HG03175 (cell line): ENCODE data around the gene IQCH.

ENCODE experiments used
- ATAC-seq: cut with Tn5 transposase; IDR thresholded peaks from one replicate; pipeline ENCODE4 v1.9.1; 2021; ENCODE audit warnings: mild to moderate bottlenecking, moderate library complexity; ENCODE audit not compliant: unreplicated experiment

IQCH gene

DNA sequence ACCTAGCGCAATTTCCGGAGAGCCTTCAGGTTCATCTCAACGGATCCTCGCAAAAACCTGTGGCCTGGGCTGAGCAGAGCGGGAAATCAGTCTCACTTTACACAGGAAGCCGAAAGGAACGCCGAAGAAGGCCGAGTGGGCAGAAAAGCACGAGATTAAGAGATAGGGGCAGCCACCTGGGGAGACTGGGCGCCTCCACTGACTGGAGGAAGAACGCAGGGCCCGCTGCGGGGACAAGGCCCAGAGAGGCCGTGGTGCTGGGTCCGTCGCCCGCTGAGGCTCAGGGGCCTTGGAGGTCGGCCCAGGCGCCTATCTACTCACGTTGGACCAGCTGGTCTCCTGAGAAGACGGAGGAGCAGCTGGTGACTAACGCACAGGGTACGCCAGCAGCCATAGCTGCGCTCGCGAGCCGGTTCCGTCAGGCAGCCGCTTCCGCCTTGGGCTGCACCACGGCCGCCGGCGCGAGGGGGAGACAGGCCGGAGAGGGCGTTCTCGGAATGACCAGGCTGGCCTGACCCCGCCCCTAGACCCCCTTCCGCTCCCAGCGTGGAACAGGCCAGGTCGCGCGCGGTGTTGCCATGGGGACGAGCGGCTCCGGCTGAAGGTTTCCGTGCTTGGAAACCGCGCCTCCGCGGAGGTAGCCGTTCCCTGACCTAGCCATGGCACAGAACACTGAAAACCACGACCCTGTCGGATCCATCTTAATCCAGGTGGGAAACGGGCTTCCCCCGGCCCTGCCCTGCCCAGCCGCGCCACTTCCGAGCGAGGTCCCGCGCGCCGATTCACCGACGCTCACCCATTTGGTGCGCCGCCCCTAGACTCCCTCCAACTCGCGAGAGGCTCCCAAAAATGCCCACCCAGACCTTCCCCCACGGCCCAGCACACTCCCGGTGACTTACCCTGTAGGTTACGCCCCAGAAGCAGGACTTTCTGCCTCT, at the start of gene IQCH, which contains the start of gene AAGAB:
Gene IQCH, plus strand, starts transcription at position 549 of the 938 bp plus-strand sequence. Its CDS starts 111 bp downstream, at position 660.
Gene AAGAB, minus strand, starts transcription at position 424 of the 938 bp plus-strand sequence. Its CDS starts 30 bp downstream, at position 394.
- peak; percentile 95 for ATAC-seq

DNA sequence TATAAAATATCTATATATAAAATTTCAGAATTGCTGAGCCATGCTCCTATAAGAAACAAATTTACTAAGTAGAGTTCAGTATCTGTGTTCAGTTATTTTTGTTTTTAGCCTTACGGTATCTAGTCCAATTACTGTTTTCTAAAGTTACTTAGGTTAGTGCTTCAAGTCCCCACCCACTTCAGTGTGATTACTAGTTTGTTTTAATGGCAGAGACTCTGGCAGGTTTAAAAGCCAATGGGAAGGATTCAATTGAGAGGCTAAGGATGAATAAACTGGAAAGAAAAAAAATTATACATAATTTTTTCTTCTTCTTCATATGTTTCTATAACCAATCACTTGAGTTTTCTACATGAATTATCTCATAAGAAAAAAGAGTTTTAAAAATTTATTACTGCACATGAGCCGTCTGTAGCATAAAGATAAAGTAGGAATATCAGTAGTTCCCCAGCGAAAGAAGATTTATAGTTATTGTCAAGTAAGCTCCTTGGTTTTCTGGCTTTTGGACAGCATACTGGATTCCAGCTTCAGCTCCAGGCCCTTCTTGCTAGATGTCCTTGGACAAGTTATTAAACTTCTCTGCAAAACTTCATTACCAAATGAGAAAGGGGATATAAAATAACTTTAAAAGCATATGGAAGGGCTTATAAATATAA, 46.9 kb upstream of the IQCH start:
- ATAC-seq, result no peak

DNA sequence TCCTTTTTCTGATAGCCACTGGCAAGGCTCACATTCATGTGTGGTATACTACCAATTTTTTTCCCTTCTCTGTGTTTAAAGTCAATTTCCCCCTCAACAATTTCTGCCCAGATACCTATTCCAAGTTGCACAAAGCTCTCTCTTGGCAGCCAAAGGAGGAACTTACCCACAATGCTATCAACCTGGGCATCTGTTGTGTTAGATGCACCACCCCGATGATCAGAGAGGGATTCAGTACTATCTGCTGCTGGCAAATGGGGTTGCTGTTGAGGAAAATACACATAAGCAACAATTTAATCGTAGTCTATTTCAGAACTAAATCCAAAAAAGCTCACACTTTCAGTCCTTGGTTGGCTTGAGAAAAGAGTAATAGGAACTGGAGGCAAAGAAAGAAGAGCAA, 46.2 kb upstream of the IQCH start:
- ATAC-seq, result no peak

DNA sequence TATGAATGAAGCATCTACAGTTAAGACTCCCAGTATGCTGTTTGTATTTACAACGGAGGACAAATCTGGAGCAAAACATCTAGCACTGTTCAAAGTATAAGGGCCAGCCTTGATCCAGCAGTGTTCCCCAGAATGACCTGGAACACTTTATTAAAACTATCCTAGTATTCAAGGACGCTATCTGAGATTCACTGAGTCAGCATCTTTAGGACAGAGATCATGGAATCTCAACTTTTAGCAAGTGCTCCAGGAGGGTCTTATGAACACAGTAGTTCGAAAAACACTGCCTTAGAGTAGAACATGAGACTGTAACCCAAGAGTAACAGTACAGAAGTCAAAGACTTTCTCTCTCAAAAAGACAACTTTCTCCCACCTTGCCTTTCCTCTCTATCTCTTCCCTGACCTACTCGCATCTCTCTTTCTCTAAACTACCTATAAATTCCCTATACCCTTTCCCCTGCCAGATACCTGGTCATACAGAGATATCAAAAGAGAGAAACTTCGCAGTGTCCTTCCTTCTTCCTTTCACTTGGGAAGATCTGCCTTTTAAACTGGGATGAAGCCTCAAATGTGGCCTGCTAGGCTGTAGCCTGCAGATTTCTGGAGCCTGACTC, 43.9 kb upstream of the IQCH start:
- ATAC-seq, result no peak

DNA sequence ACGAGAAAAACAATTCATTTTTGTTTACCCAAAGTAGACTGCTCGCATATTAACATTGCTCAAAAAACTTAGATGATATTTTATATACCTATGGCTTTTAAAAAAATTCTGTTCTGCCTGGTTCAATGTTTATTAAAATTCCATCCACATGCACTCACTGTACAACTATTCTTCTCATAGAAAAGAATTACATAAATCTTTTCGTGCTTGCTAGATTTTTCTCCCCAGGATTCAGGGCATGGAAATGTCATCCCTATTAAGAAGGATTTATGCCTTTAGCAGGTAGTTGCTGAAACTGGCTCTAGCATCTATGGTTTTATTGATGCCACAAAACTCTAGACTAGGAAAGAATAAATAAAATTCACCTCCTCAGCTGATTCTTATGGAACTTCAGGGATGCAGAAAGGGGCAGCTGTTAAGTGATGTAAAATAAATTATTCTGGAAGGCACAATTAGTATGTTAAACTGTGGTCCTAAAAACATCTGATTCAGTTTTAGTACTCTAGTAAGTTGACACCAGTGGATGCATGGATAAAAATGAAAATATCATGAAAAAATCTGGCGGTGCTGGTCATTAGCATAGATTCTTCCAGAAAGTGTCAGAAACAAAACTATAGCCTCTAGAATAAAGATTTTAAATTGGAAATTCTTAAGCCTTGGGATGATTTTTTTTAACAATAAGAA, 41.8 kb upstream of the IQCH start:
- no peak for ATAC-seq

DNA sequence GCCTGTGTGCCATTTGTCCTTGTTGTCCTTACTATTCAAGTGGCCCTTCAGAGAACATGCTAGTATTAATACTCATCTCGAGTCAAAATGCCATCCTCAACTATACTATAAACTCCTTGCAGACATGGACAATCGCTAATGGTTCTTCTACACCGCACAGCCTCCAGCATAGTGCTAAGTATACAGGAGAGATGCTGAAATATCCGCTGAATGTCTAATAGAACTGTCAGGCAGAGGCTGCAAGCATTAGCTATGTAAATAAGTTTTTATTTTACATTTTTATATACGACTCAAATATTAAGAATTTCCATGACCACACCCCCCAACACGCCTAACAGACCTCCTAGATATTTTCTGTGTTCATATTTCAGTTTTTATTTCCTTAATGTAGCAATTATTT, 39.5 kb upstream of the IQCH start:
- no peak for ATAC-seq

DNA sequence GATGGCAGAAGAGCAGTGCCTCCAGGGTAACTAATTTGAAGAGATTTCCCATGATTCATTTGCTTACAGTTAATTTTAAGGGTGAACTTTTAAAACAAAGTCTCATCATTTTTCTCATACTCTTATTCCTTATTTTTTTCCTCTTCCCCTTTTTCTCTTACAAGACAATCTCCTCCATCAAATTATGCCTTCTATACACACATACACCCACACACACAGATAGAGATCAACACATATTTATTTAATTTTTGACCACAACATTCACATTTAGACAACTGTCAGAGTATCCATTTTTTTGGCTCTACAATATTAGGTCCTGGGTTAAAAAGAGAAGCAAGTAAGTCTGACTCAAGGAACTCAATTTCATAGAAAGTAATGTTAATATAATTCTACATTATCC, 37.7 kb upstream of the IQCH start:
- no peak for ATAC-seq

DNA sequence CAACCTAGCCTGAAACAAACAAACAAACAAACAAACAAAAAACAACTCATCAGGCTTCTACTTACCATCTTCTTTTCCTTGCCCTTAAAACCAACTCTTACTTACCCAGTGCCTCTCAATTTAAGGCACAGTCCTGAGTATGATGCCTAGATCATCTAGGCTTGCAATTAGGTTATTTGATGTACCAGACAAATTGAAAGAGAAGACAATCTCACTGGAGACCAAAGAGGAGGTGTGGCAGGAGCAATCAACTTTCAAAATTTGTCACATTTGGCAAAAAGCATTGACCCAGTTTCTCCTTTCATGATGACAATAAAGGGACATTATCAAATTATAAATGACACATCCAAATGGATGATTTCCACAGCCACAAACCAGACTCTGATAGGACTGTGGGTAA, 36.2 kb upstream of the IQCH start:
- ATAC-seq, result no peak

DNA sequence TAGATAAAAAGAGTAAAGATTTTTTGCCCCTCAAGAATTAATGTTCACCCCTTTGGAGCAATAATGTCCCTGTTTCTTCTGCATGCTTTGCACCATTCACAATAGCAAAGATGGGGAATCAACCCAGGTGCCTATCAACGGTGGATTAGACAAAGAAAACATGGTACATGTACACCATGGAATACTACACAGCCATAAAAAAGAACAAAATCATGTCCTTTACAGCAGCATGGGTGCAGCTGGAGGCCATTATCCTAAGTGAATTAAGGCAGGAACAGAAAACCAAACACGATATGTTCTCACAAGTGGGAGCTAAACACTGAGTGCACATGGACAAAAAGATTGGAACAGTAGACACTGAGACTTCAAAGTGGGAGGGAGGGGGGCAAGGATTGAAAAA, 35.3 kb upstream of the IQCH start:
- no peak for ATAC-seq

DNA sequence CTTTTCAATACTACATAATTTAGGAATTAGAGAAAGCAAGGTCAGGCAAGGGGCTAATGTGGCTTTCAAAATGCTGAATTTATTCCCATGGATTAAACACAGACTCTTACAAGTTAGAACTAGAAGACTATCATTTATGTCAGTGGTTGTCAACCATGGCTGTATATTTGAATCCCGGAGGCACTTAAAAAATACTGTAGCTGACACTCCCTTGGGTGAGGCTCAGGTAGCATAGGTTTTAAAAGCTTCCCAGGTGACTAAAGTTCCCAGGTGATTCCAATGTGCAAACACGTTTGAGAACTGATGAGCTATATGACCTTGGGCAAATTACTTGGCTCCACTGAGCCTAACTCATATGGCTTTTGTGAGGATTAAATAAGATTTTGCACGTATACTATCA, 29.7 kb upstream of the IQCH start:
- no peak for ATAC-seq

DNA sequence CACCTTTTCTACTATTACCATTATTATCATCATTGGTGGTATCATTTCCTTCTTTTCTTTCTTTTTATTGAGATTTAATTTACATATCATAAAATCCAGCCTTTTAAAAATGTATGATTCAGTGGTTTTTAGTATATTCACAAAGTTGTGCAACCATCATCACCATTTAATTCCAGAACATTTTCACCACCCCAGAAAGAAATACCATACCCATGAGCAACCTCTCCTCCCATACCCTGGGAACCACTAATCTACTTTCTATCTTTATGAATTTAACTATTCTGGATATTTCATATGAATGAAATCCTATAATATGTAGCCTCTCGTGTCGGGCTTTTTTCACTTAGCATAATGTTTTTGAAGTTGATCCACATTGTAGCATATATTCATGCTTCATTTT, 29.2 kb upstream of the IQCH start:
- ATAC-seq, result no peak

DNA sequence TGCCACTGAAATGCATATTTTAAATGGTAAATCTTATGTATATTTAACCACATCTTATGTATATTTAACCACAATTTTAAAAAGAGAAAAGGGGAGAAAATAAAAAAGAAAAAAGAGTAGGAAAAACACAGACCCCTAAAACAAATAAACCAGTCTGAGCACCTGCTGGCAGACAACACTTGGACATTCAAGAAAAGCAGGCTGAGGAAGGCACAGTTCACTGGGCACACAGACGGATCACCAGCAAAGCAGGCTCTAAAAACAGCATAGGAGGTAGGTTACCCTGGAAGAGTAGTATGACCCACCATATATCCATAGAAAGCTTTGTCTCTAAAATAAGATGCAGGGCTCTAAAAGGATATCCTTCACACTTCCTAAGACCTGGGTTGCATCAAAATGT, 27.2 kb upstream of the IQCH start:
- no peak for ATAC-seq

DNA sequence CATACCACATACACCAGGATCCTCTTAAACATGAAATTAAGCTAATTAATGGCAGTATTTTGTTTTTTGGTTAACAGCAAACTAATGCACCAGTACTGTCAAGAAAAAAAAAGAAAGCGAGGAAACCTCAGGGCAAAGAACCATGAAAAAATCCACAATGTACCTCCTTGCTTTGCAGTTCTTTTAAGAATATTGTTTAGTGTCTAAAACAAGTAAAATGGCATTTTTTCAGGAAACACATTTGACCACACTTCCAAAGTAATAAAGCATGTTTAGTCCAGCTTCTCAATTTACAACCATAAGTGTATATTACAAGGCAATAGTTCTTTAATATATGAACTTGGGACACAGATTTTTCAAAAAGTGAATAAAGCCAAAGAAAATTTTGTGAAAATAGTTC, 26.7 kb upstream of the IQCH start:
- ATAC-seq, result no peak

DNA sequence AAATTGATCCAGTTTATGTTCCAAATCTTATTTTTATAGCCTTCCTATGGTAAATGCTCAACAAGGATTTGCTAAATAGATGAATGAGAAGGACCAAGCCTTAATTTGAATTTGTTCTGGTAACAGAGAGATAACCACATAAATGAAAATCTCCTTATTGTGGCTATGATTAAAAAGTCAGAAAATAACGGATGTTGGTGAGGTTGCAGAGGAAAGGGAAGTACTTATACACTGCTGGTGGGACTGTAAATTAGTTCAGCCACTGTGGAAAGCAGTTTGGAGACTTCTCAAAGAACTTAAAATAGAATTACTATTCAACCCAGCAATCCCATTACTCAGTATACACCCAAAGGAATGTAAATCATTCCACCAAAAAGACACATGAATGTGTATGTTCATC, 26.3 kb upstream of the IQCH start:
- ATAC-seq, result no peak

DNA sequence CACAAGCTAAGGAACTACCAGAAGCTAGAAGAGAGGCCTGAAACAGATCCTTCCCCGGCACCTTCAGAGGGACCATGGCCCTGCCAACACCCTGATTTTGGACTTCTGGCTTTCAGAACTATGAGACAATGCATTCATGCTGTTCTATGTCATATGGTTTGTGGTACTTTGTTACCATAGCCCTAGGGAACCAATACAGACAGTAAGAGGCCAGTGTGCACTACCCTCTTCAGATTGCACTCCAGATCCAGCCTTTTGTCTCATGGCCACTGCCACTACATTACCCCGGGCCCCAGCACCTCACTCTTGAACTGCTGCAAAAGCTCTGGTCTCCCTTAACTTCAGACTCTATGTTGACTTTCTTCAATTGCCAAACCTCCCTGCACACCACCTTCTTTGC, 24.1 kb upstream of the IQCH start:
- no peak for ATAC-seq

DNA sequence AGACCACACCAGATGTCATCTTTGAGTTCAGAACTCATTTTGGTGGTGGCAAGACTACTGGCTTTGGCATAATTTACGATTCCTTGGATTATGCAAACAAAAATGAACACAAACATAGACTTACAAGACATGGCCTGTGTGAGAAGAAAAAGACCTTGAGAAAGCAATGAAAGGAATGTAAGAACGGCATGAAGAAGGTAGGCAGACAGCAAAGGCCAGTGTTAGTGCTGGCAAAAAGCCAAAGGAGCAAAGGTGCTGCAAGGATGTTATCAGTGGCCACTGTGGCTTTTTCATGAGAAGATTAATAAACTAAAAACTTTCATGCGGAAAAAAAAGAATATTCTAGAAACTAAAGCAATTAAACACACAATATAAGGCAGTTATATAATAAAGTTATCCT, 22.0 kb upstream of the IQCH start:
- ATAC-seq, result no peak

DNA sequence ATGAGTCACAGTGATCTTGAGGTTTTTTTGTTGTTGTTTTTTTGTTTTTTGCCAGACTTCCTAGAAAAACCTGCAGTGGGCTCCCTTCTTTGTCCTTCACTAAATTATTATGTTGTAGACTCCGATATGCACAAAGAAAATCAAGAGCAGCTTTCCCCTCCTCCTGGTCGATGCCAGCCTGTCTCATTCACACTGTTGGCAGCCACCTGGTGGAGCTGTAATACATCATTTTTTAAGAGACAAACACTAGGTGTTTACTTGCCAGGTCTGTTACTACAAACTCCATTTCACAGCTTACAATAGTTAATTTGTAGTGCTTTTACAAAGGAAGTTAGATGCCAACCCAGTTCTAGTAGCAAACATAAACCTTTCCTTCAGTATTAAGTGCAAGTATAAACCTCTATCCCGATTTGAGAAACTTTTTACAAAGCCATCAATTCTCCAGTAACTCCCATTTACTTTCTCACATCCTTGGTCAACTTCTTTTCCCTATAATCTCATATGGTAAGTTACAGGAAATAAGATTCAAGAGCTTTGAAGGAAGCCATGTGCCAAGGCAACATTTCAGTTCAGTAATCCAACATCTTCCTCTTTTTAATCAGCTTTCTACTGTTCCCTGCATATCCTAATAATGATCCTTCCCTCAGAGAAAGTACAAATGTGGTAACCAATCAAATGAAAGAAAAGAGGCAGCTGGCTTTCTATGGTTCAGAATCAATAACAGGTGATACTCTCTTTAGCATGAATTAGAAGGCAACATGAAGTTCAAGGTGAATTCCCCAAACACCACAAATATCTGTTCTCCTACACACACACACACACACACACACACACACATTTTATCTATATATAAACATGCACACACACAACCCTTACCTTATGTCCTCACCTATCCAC, 14.1 kb upstream of the IQCH start:
- peak; percentile 26 for ATAC-seq

DNA sequence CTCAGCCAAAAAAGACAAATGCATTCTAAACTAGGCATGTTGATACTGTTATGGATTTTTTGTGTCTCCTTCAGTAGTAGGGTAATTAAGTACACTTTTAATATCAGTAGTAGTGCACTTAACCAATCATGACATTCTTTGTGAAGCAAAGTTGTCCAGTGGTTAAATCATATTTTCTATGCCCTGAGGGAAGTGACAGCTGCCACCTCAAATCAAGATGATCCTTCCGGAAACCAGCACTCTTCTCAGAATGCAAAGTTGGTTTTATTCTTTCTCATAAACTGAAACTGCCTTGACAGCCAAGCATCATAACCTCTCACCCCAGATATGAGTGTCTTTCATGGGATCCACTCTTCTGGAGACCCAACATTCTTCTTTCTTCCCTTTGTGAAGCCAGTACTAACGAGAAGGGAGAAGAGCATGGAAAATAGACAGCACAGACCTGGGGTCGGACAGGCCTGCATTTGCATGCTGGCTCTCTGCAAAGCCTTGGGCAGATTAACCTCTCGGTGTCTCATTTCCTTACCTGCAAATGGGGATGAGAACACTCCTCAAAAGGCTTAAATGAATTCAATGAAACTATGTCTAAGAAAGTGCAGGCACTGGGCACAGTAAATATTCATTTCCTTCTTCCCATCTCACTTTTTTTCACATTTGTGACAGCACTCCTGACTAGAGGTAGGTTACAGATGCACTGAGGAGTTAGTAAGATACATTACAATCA, 13.3 kb upstream of the IQCH start:
- peak; percentile 87 for ATAC-seq

DNA sequence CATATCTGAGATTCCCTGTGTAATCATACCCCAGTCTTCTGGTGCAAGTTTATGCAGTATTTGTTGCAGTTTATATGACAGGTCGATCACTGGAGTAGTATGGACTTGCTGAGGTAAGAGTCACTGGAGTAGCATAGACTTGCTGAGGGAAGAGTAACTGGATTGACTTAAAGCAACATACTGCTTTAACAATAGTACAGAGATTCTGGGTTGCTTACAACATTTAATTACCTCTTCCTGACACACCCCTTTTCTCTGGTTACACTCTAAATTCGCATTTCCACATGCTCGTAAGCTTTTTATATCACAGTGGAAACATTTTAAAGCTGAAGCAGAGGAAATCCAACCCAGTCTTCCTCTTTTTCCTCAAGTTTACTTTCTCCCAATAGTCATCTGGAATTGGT, 11.9 kb upstream of the IQCH start:
- ATAC-seq, result no peak
